ENCODE results near the gene CDKAL1.
"Not testable (repeated sequence)": the region's sequence is repeated elsewhere in the genome, so short reads cannot be mapped to it uniquely, and the experiment has no call there.

The CDKAL1 gene

GRCh38 chr6:21193790-21194475, 659.7 kb downstream of the CDKAL1 start:
- no peak for DNase-seq

GRCh38 chr6:21195301-21195700, 661.0 kb downstream of the CDKAL1 start:
- DNase-seq: not testable (repeated sequence)

GRCh38 chr6:21198032-21198640, 663.9 kb downstream of the CDKAL1 start:
- DNase-seq: no peak

- DNase-seq: no peak
Measured at GRCh38 chr6:21199262-21199661, 665.0 kb downstream of the CDKAL1 start.

GRCh38 chr6:21200134-21200870, 666.0 kb downstream of the CDKAL1 start:
- no peak for DNase-seq

GRCh38 chr6:21201187-21201586, 666.9 kb downstream of the CDKAL1 start:
- peak; percentile 96 for DNase-seq

GRCh38 chr6:21201637-21202350, 667.5 kb downstream of the CDKAL1 start:
- DNase-seq: peak; percentile 99

- DNase-seq: no peak
Measured at GRCh38 chr6:21202521-21202920, 668.3 kb downstream of the CDKAL1 start.

GRCh38 chr6:21204951-21205350, 670.7 kb downstream of the CDKAL1 start:
- DNase-seq: no peak

- no peak for DNase-seq
Measured at GRCh38 chr6:21208081-21208795, 674.0 kb downstream of the CDKAL1 start.

GRCh38 chr6:21208796-21209186, 674.5 kb downstream of the CDKAL1 start:
- no peak for DNase-seq

- DNase-seq: no peak
Measured at GRCh38 chr6:21213492-21213891, 679.2 kb downstream of the CDKAL1 start.

GRCh38 chr6:21214738-21215448, 680.6 kb downstream of the CDKAL1 start:
- DNase-seq: no peak

GRCh38 chr6:21219241-21219640, 685.0 kb downstream of the CDKAL1 start:
- no peak for DNase-seq

GRCh38 chr6:21219856-21220255, 685.6 kb downstream of the CDKAL1 start:
- DNase-seq: no peak

GRCh38 chr6:21220271-21220987, 686.2 kb downstream of the CDKAL1 start:
- DNase-seq: no peak

GRCh38 chr6:21222656-21223055, 688.4 kb downstream of the CDKAL1 start:
- DNase-seq: no peak

- no peak for DNase-seq
Measured at GRCh38 chr6:21225912-21226311, 691.7 kb downstream of the CDKAL1 start.

- no peak for DNase-seq
Measured at GRCh38 chr6:21227486-21227885, 693.2 kb downstream of the CDKAL1 start.

GRCh38 chr6:21228411-21228810, 694.2 kb downstream of the CDKAL1 start:
- no peak for DNase-seq

GRCh38 chr6:21228876-21229460, 694.7 kb downstream of the CDKAL1 start:
- no peak for DNase-seq
